ENCODE measurements around the gene PAIP2B. TPM values are rescaled to one million over a fixed set of nuclear protein-coding genes. Genes with fewer than 3 reads are reported as not detected.

The PAIP2B gene
- total RNA-seq, 2 experiments from 2014 or later: 3.1 to 3.4 TPM

DNA sequence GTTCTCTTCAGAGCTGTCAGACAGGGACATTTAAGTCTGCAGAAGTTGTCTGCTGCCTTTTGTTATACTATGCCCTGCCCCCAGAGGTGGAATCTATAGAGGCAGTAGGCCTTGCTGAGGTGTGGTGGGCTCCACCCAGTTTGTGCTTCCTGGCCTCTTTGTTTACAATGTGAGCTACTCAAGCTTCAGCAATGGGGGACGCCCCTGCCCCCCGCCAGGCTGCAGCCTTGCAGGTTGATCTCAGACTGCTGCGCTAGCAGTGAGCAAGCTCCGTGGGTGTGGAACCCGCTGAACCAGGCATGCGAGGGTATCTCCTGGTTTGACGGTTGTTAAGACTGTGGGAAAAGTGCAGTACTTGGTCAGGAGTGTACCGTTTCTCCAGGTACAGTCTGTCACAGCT, 24.0 kb upstream of the PAIP2B start:
- no peak for ATAC-seq
- Mint-ChIP-seq H3K4me3 (no peak overlapping the region), H3K27ac (no peak overlapping the region), H3K4me1 (ENCODE audit: low read depth) (no peaks in the 10 kb centered on the region), H3K36me3 (ENCODE audit: low read depth) (no peaks in the 10 kb centered on the region), H3K27me3 (peaks cover 23% of the 10 kb centered on the region), H3K9me3 (peaks cover 7% of the 10 kb centered on the region)
- intact Hi-C loops (cut with micrococcal nuclease): no loop called here
- TF ChIP-seq, protein P1, sequence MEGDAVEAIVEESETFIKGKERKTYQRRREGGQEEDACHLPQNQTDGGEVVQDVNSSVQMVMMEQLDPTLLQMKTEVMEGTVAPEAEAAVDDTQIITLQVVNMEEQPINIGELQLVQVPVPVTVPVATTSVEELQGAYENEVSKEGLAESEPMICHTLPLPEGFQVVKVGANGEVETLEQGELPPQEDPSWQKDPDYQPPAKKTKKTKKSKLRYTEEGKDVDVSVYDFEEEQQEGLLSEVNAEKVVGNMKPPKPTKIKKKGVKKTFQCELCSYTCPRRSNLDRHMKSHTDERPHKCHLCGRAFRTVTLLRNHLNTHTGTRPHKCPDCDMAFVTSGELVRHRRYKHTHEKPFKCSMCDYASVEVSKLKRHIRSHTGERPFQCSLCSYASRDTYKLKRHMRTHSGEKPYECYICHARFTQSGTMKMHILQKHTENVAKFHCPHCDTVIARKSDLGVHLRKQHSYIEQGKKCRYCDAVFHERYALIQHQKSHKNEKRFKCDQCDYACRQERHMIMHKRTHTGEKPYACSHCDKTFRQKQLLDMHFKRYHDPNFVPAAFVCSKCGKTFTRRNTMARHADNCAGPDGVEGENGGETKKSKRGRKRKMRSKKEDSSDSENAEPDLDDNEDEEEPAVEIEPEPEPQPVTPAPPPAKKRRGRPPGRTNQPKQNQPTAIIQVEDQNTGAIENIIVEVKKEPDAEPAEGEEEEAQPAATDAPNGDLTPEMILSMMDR (IDR thresholded peaks at IDR 0.05): no peak
- no peak for DNase-seq
- ChIA-PET POLR2A (no interaction called here), CTCF (interaction anchor here (1.3 to 1.4 kb wide), 2 partner anchors 30 to 150 kb away, joined by 3 read pairs; no protein-coding TSS in a partner anchor)

DNA sequence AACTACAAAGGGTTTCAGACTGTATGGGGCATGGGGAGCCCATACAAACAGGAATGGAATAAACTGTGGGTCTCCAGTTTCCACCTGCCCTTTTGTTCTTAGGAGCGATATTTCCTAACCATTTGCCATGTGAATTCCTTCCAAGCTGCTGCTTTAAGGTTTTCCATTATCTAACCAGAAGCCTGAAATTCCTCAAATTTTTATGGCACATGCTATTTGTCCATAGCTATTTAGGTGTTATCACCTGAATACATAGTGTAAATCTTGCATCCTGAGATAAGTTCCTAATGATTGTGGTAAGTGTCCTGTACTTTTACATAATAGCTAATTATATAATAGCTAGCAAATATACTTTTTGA, 17.4 kb upstream of the PAIP2B start:
- H3K27ac Mint-ChIP-seq: no peak overlapping the region
- H3K4me1 Mint-ChIP-seq (ENCODE audit: low read depth): no peaks in the 10 kb centered on the region
- DNase-seq (no peak), ATAC-seq (no peak)
- POLR2A ChIA-PET: no interaction called here
- TF ChIP-seq, protein P1 (IDR thresholded peaks at IDR 0.05): no peak
- intact Hi-C loops (cut with micrococcal nuclease): no loop called here
- CTCF ChIA-PET: interaction anchor here (1.2 kb wide), 1 partner anchor 9 kb away, joined by 3 read pairs; no protein-coding TSS in a partner anchor
- H3K36me3 Mint-ChIP-seq (ENCODE audit: low read depth): no peaks in the 10 kb centered on the region
- H3K4me3 Mint-ChIP-seq: no peak overlapping the region
- peaks cover 15% of the 10 kb centered on the region for H3K27me3 Mint-ChIP-seq
- peaks cover 3% of the 10 kb centered on the region for H3K9me3 Mint-ChIP-seq

DNA sequence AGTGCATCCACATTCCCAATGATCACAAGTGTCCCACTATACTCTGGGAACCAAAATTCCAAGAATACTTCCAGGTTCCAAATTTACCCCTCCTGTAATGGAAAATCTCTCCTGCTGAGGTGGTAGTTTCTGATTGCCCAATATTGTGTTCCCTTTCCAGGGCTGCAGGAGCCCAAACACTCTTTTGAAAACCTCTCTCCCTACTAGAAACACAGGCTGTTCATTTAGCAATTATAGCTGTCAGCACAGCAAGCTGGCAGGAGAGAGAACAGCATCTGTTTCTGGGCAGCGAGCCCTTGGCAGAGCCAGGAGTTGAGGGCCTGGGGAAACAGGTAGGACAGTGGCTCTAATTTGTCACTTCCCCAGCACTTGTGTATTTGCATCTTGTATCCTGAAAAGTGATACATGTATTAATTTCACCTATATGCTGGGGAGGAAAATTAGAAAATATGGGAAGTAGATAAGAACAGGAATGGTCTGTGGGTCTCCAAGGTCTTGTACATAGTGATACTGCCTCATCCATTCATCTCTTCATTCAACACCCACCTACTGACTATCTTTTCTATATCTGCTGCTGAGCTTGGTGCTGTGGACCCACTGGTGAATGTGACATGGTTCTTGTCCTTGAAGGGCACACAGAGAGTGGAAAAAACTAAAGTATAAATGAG, 16.9 kb upstream of the PAIP2B start:
- peaks cover 3% of the 10 kb centered on the region for H3K9me3 Mint-ChIP-seq
- no peak overlapping the region for H3K27ac Mint-ChIP-seq
- DNase-seq (no peak), ATAC-seq (no peak)
- intact Hi-C loops (cut with micrococcal nuclease): no loop called here
- no peak overlapping the region for H3K4me3 Mint-ChIP-seq
- ChIA-PET POLR2A (no interaction called here), CTCF (interaction anchor here (1.2 kb wide), 1 partner anchor 10 kb away, joined by 3 read pairs; no protein-coding TSS in a partner anchor)
- TF ChIP-seq, protein P1 (IDR thresholded peaks at IDR 0.05): no peak
- peaks cover 11% of the 10 kb centered on the region for H3K27me3 Mint-ChIP-seq
- H3K36me3 Mint-ChIP-seq (ENCODE audit: low read depth): no peaks in the 10 kb centered on the region
- H3K4me1 Mint-ChIP-seq (ENCODE audit: low read depth): no peaks in the 10 kb centered on the region

DNA sequence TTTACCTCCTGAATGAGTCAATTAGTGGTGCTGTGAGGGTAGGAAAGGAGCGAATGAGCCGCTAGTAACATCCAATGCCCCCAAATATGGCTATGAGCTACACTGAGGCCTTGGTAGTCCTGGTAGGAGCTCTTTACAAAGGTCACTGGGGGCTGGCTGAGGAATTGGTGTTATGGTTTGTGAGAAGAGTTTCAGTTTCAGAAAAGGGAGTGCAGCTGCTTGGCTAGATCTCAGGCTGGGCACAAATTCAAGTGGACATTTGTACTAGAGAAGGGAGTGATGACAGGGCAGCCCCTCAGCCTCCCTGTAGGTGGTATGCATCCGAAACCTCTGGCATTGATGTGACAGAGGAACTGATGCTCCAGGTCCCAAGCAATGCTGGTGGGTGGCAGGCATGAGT, 13.9 kb upstream of the PAIP2B start:
- Mint-ChIP-seq H3K4me1 (ENCODE audit: low read depth) (no peaks in the 10 kb centered on the region), H3K36me3 (ENCODE audit: low read depth) (no peaks in the 10 kb centered on the region), H3K27me3 (peaks cover 10% of the 10 kb centered on the region), H3K9me3 (no peaks in the 10 kb centered on the region), H3K27ac (no peak overlapping the region), H3K4me3 (no peak overlapping the region)
- ChIA-PET POLR2A (no interaction called here), CTCF (interaction anchor here (1.0 kb wide), 1 partner anchor 58 kb away, joined by 3 read pairs; no protein-coding TSS in a partner anchor)
- intact Hi-C loops (cut with micrococcal nuclease): no loop called here
- TF ChIP-seq, protein P1 (IDR thresholded peaks at IDR 0.05): no peak
- DNase-seq (no peak), ATAC-seq (no peak)

DNA sequence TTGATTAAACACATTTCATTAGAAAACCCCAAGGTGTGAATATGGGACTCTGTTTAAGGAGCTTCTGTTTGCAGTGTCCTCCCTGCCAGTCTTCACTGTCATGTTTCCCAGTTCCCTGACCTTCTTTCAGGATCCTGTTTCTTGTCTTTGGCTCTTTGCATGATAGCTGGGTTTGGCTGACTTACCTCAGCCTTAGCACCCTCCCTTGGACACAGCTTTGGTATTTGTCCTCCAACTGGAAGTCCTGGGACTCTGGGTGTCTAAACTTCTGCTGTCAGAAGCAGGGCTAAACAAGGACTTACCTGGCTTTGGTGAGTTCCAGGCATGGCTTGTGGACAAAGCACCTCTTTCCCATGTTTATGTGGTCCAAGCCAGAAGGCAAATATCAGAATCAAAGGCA, 11.2 kb upstream of the PAIP2B start:
- H3K27ac Mint-ChIP-seq: no peak overlapping the region
- no peaks in the 10 kb centered on the region for H3K9me3 Mint-ChIP-seq
- no peak for DNase-seq
- H3K4me3 Mint-ChIP-seq: no peak overlapping the region
- ChIA-PET CTCF (no interaction called here), POLR2A (no interaction called here)
- H3K36me3 Mint-ChIP-seq (ENCODE audit: low read depth): no peaks in the 10 kb centered on the region
- intact Hi-C loops (cut with micrococcal nuclease): no loop called here
- H3K27me3 Mint-ChIP-seq: peaks cover 8% of the 10 kb centered on the region
- TF ChIP-seq, protein P1 (IDR thresholded peaks at IDR 0.05): no peak
- H3K4me1 Mint-ChIP-seq (ENCODE audit: low read depth): no peaks in the 10 kb centered on the region
- ATAC-seq: no peak
